ENCODE data around the gene ALPK3. TPM values are rescaled to one million over a fixed set of nuclear protein-coding genes. Genes with fewer than 3 reads are reported as not detected.

ALPK3 gene
- total and polyA plus RNA-seq, 10 of the 15 experiments (the other 5 are each of a cell fraction or from before 2014, with no cell fraction given) = under 0.01 to 0.05 (median 0.02) TPM; not detected in 6

- BruUV-seq (replicated peaks) = no TSS peak
- intact Hi-C loops (cut with micrococcal nuclease; ENCODE audit: unreplicated experiment) (no loop called here), in situ Hi-C loops (cut with MboI) (no loop called here)
- Histone ChIP-seq H3K4me2 (ENCODE audit: control insufficient read depth, insufficient read depth) (no peak overlapping the region), H4K20me1 (ENCODE audit: control insufficient read depth, insufficient read depth) (no peaks in the 10 kb centered on the region), H3K27ac (ENCODE audit: control insufficient read depth, insufficient read depth) (no peak overlapping the region), H3K79me2 (ENCODE audit: control insufficient read depth, insufficient read depth, low read length) (no peaks in the 10 kb centered on the region), H2AFZ (ENCODE audit: control insufficient read depth, low read depth, low read length) (no peak overlapping the region), H3K9ac (ENCODE audit: control insufficient read depth, insufficient read depth, low read length) (no peak overlapping the region), H3K4me3 (no peak overlapping the region), H3K27me3 (replicated peaks in 1 of 2; ENCODE audit: control insufficient read depth in 2 of 2, insufficient read depth in 2 of 2, low read length in 1 of 2) (no peaks in the 10 kb centered on the region; a peak in 2 of 4 replicates), H3K4me1 (ENCODE audit: control insufficient read depth, insufficient read depth, low read length) (no peaks in the 10 kb centered on the region), H3K36me3 (ENCODE audit: control insufficient read depth in 2 of 2, insufficient read depth in 2 of 2, low read length in 1 of 2) (no peaks in the 10 kb centered on the region), H3K9me3 (replicated peaks; ENCODE audit: control insufficient read depth, insufficient read depth, low read length) (no peaks in the 10 kb centered on the region)
- TF ChIP-seq IKZF2 (IDR thresholded peaks at IDR 0.05) (no peak), BCLAF1 (IDR thresholded peaks at IDR 0.05) (no peak), WRNIP1 (IDR thresholded peaks at IDR 0.05; ENCODE audit: borderline replicate concordance, low read depth, low read length) (no peak), ZSCAN29 (IDR thresholded peaks at IDR 0.05) (no peak), FOXK2 (IDR thresholded peaks at IDR 0.05) (no peak), RELB (IDR thresholded peaks at IDR 0.05; ENCODE audit: low read depth) (no peak), JUND (IDR thresholded peaks at IDR 0.05; ENCODE audit: low read depth, low read length) (no peak), EP300 (IDR thresholded peaks at IDR 0.05; ENCODE audit: borderline replicate concordance in 1 of 2, control insufficient read depth in 1 of 2, low read depth in 2 of 2, low read length in 2 of 2) (no peak), YY1 (IDR thresholded peaks at IDR 0.05; ENCODE audit: low read depth, low read length) (no peak), NFIC (IDR thresholded peaks at IDR 0.05; ENCODE audit: low read depth, low read length) (no peak), RUNX3 (IDR thresholded peaks at IDR 0.05; ENCODE audit: low read length) (no peak), MEF2A (IDR thresholded peaks at IDR 0.05; ENCODE audit: insufficient read depth, low read depth, low read length) (no peak), POLR2AphosphoS5 (IDR thresholded peaks at IDR 0.05; ENCODE audit: low read length) (no peak), E2F8 (IDR thresholded peaks at IDR 0.05; ENCODE audit: low read depth, partially characterized antibody) (no peak), MXI1 (IDR thresholded peaks at IDR 0.05; ENCODE audit: low read depth, low read length) (no peak), POU2F2 (IDR thresholded peaks at IDR 0.05; ENCODE audit: borderline replicate concordance, low read depth, low read length) (no peak)
- FAIRE-seq = no peak
- CTCF ChIA-PET = interaction anchor here (0.6 to 1.6 kb wide), 7 partner anchors 12 to 237 kb away, joined by 3 to 4 read pairs (median 3); no protein-coding TSS in a partner anchor
- SMC1A ChIA-PET (ENCODE audit: uncharacterized antibody, unreplicated experiment) = interaction anchor here (0.6 to 2.1 kb wide), 7 partner anchors 12 to 1732 kb away, joined by 3 to 10 read pairs (median 5); no protein-coding TSS in a partner anchor
- no peak for ATAC-seq
- RAD21 ChIA-PET (ENCODE audit: unreplicated experiment) = interaction anchor here (1.1 kb wide), 1 partner anchor 104 kb away, joined by 5 read pairs; no protein-coding TSS in a partner anchor
- DNase-seq (ENCODE audit: low read depth, low spot score) = no peak
- 39% methylated on average over 6 of the region's 6 CpGs for WGBS (ENCODE audit: insufficient coverage, insufficient replicate concordance, low lambda C conversion rate, missing lambda C conversion rate)
- POLR2A ChIA-PET = interaction anchor here (0.6 kb wide), 1 partner anchor 239 kb away, joined by 4 read pairs; no protein-coding TSS in a partner anchor
Observed at GRCh38 chr15:84824260-84825007, 7.3 kb downstream of the ALPK3 start.

Measured in GM12878 (cell line).